Panc1 (cell line): ENCODE data around the gene EPHB1. TPM values are rescaled to one million over a fixed set of nuclear protein-coding genes. Genes with fewer than 3 reads are reported as not detected.

Experiments used
- ATAC-seq: fragments of 200-7000 bp; cut with Tn5 transposase; 2 replicates; pipeline ENCODE4 v1.9.1; 2020; ENCODE audit warnings: mild to moderate bottlenecking, moderate library complexity
- BruUV-seq: library from RNA; stranded (reverse); fragments of 400-500 nt; replicated peaks from 2 replicates; lab custom pipeline; 2021; lab: Mats Ljungman, UMichigan
- CTCF ChIA-PET: fragments of 300-600 bp; sonication (Branson Sonifier 250); formaldehyde crosslinking; loops from one replicate; lab custom pipeline; 2022; ENCODE audit warnings: antibody characterized with exemption; lab: Charles Lee
- POLR2A ChIA-PET: fragments of 300-600 bp; sonication (Branson Sonifier 250); formaldehyde crosslinking; loops from one replicate; lab custom pipeline; 2022; ENCODE audit warnings: antibody characterized with exemption; lab: Charles Lee
- DNase-seq: peaks from one replicate; pipeline ENCODE4 v3.0.0-alpha.2; 2010; ENCODE audit warnings: low read depth, low spot score
- H3K27ac ChIP-seq: 2 replicates; pipeline ENCODE4 v1.5.1; 2011; ENCODE audit warnings: mild to moderate bottlenecking, low read length, inconsistent platforms
- H3K27me3 ChIP-seq: fragments of 200-500 bp; sonication (Bioruptor generic); 2 replicates; pipeline ENCODE4 v1.6.0; 2014; ENCODE audit warnings: low read length, inconsistent platforms; ENCODE audit not compliant: control insufficient read depth, insufficient read depth
- H3K36me3 ChIP-seq: fragments of 200-500 bp; sonication (Bioruptor generic); 2 replicates; pipeline ENCODE4 v1.5.1; 2014; ENCODE audit warnings: inconsistent platforms, mild to moderate bottlenecking, low read length, moderate library complexity; ENCODE audit not compliant: control insufficient read depth, insufficient read depth
- H3K4me1 ChIP-seq: 2 replicates; pipeline ENCODE4 v1.5.1; 2011; ENCODE audit warnings: inconsistent platforms, mild to moderate bottlenecking, low read length, moderate library complexity; ENCODE audit not compliant: control insufficient read depth, insufficient read depth
- H3K4me3 ChIP-seq, 2 experiments: 2 replicates each; pipeline ENCODE4 v1.5.1; 2011 to 2012; ENCODE audit warnings: low read depth in 2 of 2, low read length in 2 of 2, mild to moderate bottlenecking in 2 of 2, inconsistent platforms in 1 of 2, moderate library complexity in 1 of 2
- H3K9me3 ChIP-seq: fragments of 200-500 bp; sonication (Bioruptor generic); 2 replicates; pipeline ENCODE4 v1.5.1; 2014; ENCODE audit warnings: low read depth, mild to moderate bottlenecking, inconsistent platforms, low read length, moderate library complexity; ENCODE audit not compliant: control insufficient read depth, insufficient read depth
- POLR2AphosphoS5 ChIP-seq: IDR thresholded peaks from 2 replicates; pipeline ENCODE4 v1.6.1; 2012; ENCODE audit warnings: mild to moderate bottlenecking, low read depth, low read length, moderate library complexity
- SIN3A ChIP-seq: IDR thresholded peaks from 2 replicates; pipeline ENCODE4 v1.6.1; 2012; ENCODE audit warnings: low read depth, mild to moderate bottlenecking, low read length, moderate library complexity, borderline replicate concordance; ENCODE audit not compliant: insufficient read depth
- TCF7L2 ChIP-seq: IDR thresholded peaks from 2 replicates; pipeline ENCODE4 v1.6.1; 2011; ENCODE audit warnings: mild to moderate bottlenecking, low read depth, low read length, inconsistent platforms
- in situ Hi-C: cut with HindIII; loops from 2 replicates; pipeline ENCODE4 v1.10.0; 2016; ENCODE audit warnings: low sequenced_read_pairs, low pct_unique_long_range_greater_than_20kb
- intact Hi-C: fragments of 100-400 bp; cut with micrococcal nuclease; formaldehyde crosslinking; loops from one replicate; pipeline ENCODE4 v1.10.0; 2022; ENCODE audit not compliant: unreplicated experiment
- total RNA-seq: library from RNA; stranded (reverse); gene quantifications from one replicate; pipeline ENCODE4 v1.2.1, GENCODE V29; 2021; ENCODE audit not compliant: unreplicated experiment
- TF ChIP-seq, protein P1 (sequence below): fragments of 450-650 bp; IDR thresholded peaks from 2 replicates; pipeline ENCODE4 v1.5.1; 2017; ENCODE audit warnings: mild to moderate bottlenecking
- TF ChIP-seq, protein P2 (sequence below), 2 experiments: IDR thresholded peaks; 2 replicates each; pipeline ENCODE4 v1.6.1; 2011 to 2012; ENCODE audit warnings: low read depth in 2 of 2, control low read depth in 1 of 2, low read length in 1 of 2, mild to moderate bottlenecking in 1 of 2, moderate library complexity in 1 of 2; ENCODE audit not compliant: insufficient read depth in 1 of 2

The EPHB1 gene
- total RNA-seq, 1 experiment from 2014 or later, result 0.46 TPM

DNA sequence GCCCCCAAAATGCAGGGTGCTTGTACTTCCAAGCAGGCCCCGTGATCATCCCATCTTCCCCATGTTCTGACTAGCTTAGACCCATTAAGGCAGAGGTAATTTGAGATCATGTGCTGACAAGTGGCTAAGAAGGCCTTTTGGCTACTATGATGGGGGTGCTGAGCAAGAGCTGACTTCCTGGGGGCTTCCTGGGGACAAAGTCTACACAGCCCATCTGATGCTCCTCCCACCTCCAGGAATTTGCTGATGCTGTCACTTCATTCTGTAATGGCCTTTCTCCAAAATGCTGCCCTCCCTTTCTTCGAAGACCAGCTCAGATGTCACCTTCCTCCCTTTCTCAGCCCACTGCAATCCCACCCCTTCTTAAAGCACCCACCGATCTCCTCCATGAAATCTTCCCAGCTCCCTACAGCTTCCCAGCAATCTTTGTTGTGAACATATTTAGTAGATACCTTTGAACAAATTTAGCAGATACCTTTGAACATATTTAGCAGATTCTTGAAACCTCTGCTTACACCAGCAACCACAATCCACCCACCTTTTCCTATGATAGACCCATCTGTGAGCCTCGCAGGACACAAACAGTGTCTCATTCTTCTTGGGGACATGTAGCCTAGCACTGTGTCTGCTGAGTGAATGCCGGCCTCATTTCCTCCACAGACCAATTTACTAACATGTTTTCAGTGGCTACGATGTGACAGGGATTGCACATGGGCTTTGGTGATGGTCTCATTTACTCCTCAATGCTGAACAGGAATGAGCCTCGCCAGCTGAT is 223.3 kb downstream of the EPHB1 start:
- BruUV-seq, result no TSS peak

DNA sequence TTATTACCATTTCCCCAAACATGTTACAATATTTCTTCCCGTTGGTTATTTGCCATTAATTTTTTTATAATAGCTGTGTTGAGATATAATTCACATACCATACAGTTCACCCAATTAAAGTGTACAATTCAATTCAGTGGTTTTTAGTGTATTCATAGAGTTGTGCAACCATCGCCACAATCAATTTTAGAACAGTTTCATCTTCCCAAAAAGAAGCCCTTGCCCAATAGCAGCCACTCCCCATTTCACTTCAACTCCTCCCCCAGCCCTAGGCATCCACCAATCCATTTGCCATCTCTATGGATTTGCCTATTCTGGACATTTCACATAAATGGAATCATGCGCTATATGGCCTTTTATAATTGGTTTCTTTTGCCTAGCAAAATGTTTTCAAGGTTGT is 225.1 kb downstream of the EPHB1 start:
- no TSS peak for BruUV-seq
- DNase-seq, result no peak
- Histone ChIP-seq H3K36me3 (no peaks in the 10 kb centered on the region), H3K4me3 (no peak overlapping the region), H3K9me3 (no peaks in the 10 kb centered on the region), H3K27me3 (no peaks in the 10 kb centered on the region), H3K4me1 (no peaks in the 10 kb centered on the region), H3K27ac (no peak overlapping the region)
- no peak for ATAC-seq
- TF ChIP-seq, protein P1, sequence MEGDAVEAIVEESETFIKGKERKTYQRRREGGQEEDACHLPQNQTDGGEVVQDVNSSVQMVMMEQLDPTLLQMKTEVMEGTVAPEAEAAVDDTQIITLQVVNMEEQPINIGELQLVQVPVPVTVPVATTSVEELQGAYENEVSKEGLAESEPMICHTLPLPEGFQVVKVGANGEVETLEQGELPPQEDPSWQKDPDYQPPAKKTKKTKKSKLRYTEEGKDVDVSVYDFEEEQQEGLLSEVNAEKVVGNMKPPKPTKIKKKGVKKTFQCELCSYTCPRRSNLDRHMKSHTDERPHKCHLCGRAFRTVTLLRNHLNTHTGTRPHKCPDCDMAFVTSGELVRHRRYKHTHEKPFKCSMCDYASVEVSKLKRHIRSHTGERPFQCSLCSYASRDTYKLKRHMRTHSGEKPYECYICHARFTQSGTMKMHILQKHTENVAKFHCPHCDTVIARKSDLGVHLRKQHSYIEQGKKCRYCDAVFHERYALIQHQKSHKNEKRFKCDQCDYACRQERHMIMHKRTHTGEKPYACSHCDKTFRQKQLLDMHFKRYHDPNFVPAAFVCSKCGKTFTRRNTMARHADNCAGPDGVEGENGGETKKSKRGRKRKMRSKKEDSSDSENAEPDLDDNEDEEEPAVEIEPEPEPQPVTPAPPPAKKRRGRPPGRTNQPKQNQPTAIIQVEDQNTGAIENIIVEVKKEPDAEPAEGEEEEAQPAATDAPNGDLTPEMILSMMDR, result no peak
- TF ChIP-seq, protein P2, sequence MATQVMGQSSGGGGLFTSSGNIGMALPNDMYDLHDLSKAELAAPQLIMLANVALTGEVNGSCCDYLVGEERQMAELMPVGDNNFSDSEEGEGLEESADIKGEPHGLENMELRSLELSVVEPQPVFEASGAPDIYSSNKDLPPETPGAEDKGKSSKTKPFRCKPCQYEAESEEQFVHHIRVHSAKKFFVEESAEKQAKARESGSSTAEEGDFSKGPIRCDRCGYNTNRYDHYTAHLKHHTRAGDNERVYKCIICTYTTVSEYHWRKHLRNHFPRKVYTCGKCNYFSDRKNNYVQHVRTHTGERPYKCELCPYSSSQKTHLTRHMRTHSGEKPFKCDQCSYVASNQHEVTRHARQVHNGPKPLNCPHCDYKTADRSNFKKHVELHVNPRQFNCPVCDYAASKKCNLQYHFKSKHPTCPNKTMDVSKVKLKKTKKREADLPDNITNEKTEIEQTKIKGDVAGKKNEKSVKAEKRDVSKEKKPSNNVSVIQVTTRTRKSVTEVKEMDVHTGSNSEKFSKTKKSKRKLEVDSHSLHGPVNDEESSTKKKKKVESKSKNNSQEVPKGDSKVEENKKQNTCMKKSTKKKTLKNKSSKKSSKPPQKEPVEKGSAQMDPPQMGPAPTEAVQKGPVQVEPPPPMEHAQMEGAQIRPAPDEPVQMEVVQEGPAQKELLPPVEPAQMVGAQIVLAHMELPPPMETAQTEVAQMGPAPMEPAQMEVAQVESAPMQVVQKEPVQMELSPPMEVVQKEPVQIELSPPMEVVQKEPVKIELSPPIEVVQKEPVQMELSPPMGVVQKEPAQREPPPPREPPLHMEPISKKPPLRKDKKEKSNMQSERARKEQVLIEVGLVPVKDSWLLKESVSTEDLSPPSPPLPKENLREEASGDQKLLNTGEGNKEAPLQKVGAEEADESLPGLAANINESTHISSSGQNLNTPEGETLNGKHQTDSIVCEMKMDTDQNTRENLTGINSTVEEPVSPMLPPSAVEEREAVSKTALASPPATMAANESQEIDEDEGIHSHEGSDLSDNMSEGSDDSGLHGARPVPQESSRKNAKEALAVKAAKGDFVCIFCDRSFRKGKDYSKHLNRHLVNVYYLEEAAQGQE (IDR thresholded peaks at IDR 0.05; ENCODE audit: insufficient read depth in 1 of 2, low read depth in 2 of 2, low read length in 1 of 2), result no peak
- TF ChIP-seq POLR2AphosphoS5 (no peak), TCF7L2 (no peak), SIN3A (no peak)
- ChIA-PET CTCF (no interaction called here), POLR2A (no interaction called here)
- in situ Hi-C loops (no loop called here), intact Hi-C loops (no loop called here)

More for the DNA sequence above, 223.3 kb downstream of the EPHB1 start:
- TF ChIP-seq, protein P2 (IDR thresholded peaks at IDR 0.05; ENCODE audit: insufficient read depth in 1 of 2, low read depth in 2 of 2, low read length in 1 of 2), result no peak
- intact Hi-C loops (no loop called here), in situ Hi-C loops (no loop called here)
- ChIA-PET POLR2A (no interaction called here), CTCF (no interaction called here)
- Histone ChIP-seq H3K27ac (no peak overlapping the region), H3K36me3 (no peaks in the 10 kb centered on the region), H3K4me3 (no peak overlapping the region), H3K27me3 (0 out of 2 replicates have a peak, but pooled peaks cover 3% of the 10 kb centered on the region), H3K4me1 (no peaks in the 10 kb centered on the region), H3K9me3 (no peaks in the 10 kb centered on the region)
- DNase-seq (no peak), ATAC-seq (no peak)
